Thymus (tissue), 11 donors: ENCODE data around the gene GBGT1. TPM values are rescaled to one million over a fixed set of nuclear protein-coding genes. Genes with fewer than 3 reads are reported as not detected.

Source experiments
- DNase-seq, 9 donors: peaks; one replicate each; pipeline ENCODE4 v3.0.0-alpha.2; 2013; ENCODE audit warnings: low spot score in 9 of 9, low read depth in 6 of 9, missing footprints in 1 of 9
- H3K27ac ChIP-seq, 2 donors: one replicate each; pipeline ENCODE4 v1.5.1; 2013; ENCODE audit warnings: control low read depth in 1 of 2, low read depth in 1 of 2, low read length in 1 of 2, mild to moderate bottlenecking in 1 of 2, moderate library complexity in 1 of 2
- H3K27me3 ChIP-seq, 2 donors: one replicate each; pipeline ENCODE4 v1.5.1; 2013; ENCODE audit warnings: low read length in 1 of 2; ENCODE audit not compliant: control insufficient read depth in 2 of 2, insufficient read depth in 1 of 2
- H3K36me3 ChIP-seq, 2 donors: one replicate each; pipeline ENCODE4 v1.5.1; 2013; ENCODE audit warnings: low read length in 1 of 2, mild to moderate bottlenecking in 1 of 2, moderate library complexity in 1 of 2; ENCODE audit not compliant: control insufficient read depth in 2 of 2, insufficient read depth in 2 of 2
- H3K4me1 ChIP-seq, 2 donors: one replicate each; pipeline ENCODE4 v1.5.1; 2013; ENCODE audit warnings: low read length in 2 of 2; ENCODE audit not compliant: control insufficient read depth in 2 of 2, insufficient read depth in 2 of 2
- H3K4me3 ChIP-seq, 2 donors: one replicate each; pipeline ENCODE4 v1.5.1; 2013; ENCODE audit warnings: low read length in 2 of 2, control low read depth in 1 of 2, mild to moderate bottlenecking in 1 of 2
- H3K9me3 ChIP-seq, 2 donors: one replicate each; pipeline ENCODE4 v1.5.1; 2013; ENCODE audit warnings: low read length in 1 of 2, mild to moderate bottlenecking in 1 of 2; ENCODE audit not compliant: control insufficient read depth in 2 of 2, insufficient read depth in 1 of 2
- WGBS: extraction: QIAGEN DNeasy Blood & Tissue Kit; methylation state at CpG from one replicate; pipeline ENCODE4 v1.1.7; 2013; 5-methylcytosine and 5-hydroxymethylcytosine counted together
- polyA plus RNA-seq: library from polyadenylated mRNA; stranded (reverse); fragments of 200-250 nt; gene quantifications from one replicate; pipeline ENCODE4 v1.2.3, GENCODE V29; 2013
- total RNA-seq: library from RNA; stranded (reverse); fragments of 120-200 nt; gene quantifications from one replicate; pipeline ENCODE4 v1.2.4, GENCODE V29; 2013
- donor health status: healthy.

The GBGT1 gene
- total and polyA plus RNA-seq, 2 donors, result 3.0 to 5.3 TPM

DNA sequence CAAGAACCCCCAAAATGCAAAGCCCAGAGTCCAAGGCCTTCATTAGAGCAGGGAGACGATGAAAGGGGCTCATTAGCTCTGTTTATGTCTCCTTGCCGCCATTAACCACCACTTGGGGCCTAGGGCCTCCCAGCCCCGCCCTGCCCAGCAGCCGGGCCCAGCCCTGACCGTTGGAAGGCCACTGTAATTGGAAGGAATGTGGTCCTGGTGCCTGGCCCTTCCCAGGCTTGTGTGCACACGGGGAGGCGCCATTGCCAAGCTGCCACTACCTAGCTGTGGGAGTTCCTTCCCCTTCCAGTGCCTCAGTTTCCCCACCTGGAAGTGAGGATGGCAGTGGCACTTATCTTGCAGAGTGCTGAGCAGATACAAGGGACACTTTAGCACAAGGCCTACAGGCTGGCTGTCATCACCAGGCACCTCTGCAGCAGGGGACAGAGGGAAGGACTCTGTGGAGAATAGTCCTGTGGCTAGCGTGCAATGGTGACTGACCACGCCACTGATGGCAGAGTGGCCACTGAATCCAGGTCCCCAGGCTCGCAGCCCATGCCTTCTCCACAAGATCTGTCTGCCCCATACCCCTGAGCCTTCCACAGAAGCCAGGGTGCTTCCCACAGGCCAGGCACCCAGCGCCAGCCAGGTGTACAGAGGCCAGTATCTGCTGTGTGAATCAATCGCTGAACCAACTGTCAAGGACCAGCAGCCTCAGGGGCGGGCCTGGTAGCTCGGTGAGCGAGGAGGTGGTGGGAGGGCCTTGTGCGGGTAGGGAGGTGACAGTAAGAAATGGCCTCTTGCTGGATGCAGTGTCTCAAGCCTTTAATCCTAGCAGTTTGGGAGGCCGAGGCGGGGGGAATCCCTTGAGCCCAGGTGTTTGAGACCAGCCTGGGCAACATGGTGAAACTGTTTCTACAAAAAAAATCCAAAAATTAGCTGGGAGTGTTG is 20.8 kb downstream of the GBGT1 start:
- DNase-seq, result peak in 2 of 9 donors; percentile 48 to 50

DNA sequence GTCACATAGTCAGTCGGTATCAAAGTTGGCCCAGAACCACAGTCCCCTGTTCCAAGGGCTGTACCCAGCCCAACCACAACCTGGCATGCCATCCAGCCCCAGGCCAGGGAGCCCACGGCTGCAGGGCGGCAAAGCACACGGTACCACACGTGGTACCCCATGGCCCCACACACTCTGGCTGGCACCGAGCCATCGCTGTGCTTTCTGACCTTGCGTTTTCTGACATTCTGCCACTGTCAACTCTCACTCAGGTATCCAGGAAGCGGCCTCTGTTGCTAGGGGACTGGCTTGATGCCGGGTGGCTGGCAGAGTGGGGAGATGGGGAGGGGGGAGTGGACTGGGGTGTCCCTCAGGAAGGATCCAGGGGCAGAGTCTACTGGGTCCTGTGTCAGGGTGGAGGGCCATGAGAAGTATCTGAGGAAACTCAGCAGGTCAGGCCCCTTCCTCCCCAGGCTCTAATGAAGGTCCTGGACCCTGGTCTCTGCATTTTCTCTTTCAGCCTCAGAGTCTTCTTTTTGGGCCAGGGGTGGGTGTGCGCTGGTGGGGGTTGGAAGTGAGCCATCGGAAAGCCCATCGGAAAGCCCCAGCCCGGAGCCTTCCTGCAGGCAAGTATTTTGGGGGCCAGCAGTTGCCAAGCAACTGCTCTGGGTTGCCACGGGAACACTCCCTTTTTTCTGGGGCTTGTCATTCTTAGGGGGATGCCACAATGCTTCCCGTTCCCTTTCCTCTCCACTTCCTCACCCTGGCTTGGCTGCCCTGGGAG is 21.7 kb downstream of the GBGT1 start:
- H3K4me3 ChIP-seq, result no peak overlapping the region
- 38% methylated on average over 16 of the region's 16 CpGs for WGBS
- peaks cover 0 to 6% of the 10 kb centered on the region in 2 donors for H3K36me3 ChIP-seq
- H3K27me3 ChIP-seq, result no peaks in the 10 kb centered on the region
- H3K4me1 ChIP-seq, result peaks cover 18 to 52% of the 10 kb centered on the region in 2 donors
- no peaks in the 10 kb centered on the region for H3K9me3 ChIP-seq
- DNase-seq, result peak in 3 of 9 donors; percentile 57 to 82 (median 73)
- peak overlapping the region in 1 of 2 donors; percentile 47 for H3K27ac ChIP-seq

More for the DNA sequence above, 20.8 kb downstream of the GBGT1 start:
- Histone ChIP-seq H3K4me1 (peaks cover 21 to 57% of the 10 kb centered on the region in 2 donors), H3K27ac (peak overlapping the region in 1 of 2 donors; percentile 47), H3K9me3 (no peaks in the 10 kb centered on the region), H3K27me3 (no peaks in the 10 kb centered on the region), H3K4me3 (no peak overlapping the region), H3K36me3 (peaks cover 0 to 4% of the 10 kb centered on the region in 2 donors)
- WGBS, result 78% methylated on average over 18 of the region's 18 CpGs

DNA sequence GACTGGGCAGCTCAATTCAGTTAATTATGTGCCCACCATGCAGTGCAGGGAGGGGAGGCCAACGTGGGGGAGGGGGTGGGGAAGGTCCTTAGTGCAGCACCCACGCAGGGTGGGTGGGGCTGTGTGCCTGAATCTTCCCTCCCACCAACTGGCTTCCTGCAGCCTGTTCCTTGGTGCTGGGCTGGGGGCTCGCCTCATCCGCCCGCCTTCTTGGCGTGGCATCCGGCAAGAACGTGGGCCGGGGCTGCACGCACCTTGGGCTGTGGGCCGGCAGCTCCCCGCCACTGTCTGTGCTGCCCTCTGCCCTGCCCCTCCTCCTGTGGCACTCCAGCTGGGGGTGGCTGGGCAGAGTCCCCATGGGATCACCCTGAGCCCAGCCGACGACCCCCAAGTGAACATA is 23.1 kb downstream of the GBGT1 start:
- Histone ChIP-seq H3K4me3 (no peak overlapping the region), H3K4me1 (peaks cover 18 to 58% of the 10 kb centered on the region in 2 donors), H3K27ac (no peak overlapping the region), H3K9me3 (no peaks in the 10 kb centered on the region), H3K27me3 (no peaks in the 10 kb centered on the region), H3K36me3 (peaks cover 0 to 4% of the 10 kb centered on the region in 2 donors)
- WGBS, result 94% methylated on average over 14 of the region's 14 CpGs
- DNase-seq, result no peak

GRCh38 chr9:133140174-133140505 is 23.6 kb downstream of the GBGT1 start:
- Histone ChIP-seq H3K4me3 (no peak overlapping the region), H3K4me1 (peaks cover 18 to 61% of the 10 kb centered on the region in 2 donors), H3K27me3 (no peaks in the 10 kb centered on the region), H3K9me3 (no peaks in the 10 kb centered on the region), H3K27ac (no peak overlapping the region), H3K36me3 (peaks cover 0 to 3% of the 10 kb centered on the region in 2 donors)
- WGBS, result 90% methylated on average over 4 of the region's 4 CpGs
- DNase-seq, result no peak

- no peak for DNase-seq
- peaks cover 16 to 61% of the 10 kb centered on the region in 2 donors for H3K4me1 ChIP-seq
Measured at GRCh38 chr9:133139246-133140173, 24.2 kb downstream of the GBGT1 start.

DNA sequence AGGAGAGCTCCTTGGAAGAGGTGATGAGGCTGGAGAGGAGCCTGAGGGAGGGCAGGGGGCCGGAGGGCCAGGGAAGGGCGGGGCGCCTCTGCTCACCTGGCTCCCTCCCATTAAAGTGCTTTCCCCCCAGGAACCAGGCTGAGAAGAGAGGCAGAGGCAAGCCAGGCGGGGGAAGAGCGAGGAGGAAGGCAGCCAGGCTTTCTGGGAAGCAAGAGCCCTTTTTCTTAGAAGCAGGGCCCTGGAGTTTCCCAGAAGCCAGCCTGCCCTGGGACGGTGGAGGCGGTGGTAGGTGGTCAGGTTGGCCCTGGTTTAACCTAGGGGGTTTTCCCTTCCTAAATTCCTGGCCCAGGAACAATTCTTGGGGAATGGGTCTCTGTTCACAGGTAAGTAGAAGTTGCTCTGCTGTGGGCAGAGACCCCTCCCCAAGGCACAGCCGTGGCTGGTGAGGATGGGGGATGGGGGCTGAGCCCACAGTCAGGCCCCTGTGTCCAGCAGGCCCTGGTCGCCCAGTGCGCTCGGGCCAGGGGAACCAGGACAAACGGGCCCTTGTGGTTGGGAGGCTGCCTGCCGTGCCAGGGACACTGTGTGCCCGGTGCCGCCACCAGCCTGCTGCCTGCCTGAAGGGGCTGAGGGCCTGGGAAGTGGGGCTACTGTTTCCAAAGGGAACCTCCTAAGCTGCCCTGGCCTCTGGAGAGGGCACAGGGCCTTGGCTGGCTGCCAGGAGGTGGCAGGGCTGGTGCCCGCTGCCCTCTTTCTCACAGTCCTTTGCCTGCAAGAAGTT is 26.1 kb downstream of the GBGT1 start:
- no peak overlapping the region for H3K27ac ChIP-seq
- no peaks in the 10 kb centered on the region for H3K9me3 ChIP-seq
- no peaks in the 10 kb centered on the region for H3K27me3 ChIP-seq
- H3K36me3 ChIP-seq, result peaks cover 0 to 7% of the 10 kb centered on the region in 2 donors
- peaks cover 17 to 63% of the 10 kb centered on the region in 2 donors for H3K4me1 ChIP-seq
- no peak for DNase-seq
- 86% methylated on average over 16 of the region's 16 CpGs for WGBS
- H3K4me3 ChIP-seq, result no peak overlapping the region

More at GRCh38 chr9:133139246-133140173, 24.2 kb downstream of the GBGT1 start:
- no peak overlapping the region for H3K4me3 ChIP-seq
- peaks cover 0 to 4% of the 10 kb centered on the region in 2 donors for H3K36me3 ChIP-seq
- WGBS, result 97% methylated on average over 24 of the region's 24 CpGs
- no peaks in the 10 kb centered on the region for H3K9me3 ChIP-seq
- H3K27me3 ChIP-seq, result no peaks in the 10 kb centered on the region
- no peak overlapping the region for H3K27ac ChIP-seq

DNA sequence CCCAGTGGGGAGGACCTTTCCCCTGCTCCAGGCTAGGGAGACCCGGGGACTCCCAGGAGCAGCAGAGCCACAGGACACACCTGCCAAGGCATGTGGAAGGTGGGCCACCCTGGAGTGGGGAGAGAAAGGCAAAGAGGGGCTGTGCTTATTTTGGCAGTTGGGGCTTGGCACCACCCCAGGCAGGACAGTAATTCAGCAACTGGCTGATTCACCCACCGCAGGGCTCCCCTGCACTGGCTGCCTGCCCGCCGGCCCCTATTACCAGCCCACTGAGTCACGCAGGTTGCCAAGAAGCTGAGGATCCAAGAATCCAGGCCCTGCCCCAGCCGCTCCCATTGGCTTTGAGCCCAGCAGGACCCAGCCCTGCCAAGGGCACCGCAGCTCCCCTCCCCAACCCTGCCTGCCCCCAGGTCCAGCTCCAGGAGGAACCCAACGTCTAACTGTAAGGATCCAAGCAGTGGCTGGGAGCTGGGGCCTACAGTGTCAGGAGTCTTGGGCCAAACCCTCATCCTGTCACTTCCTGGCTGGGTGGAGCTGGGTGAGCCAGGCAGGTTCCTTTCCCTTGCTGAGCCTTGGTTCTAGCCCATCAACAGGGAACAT is 28.5 kb downstream of the GBGT1 start:
- Histone ChIP-seq H3K4me1 (peaks cover 16 to 64% of the 10 kb centered on the region in 2 donors), H3K27ac (peak overlapping the region; percentile 79 to 99), H3K27me3 (no peaks in the 10 kb centered on the region), H3K9me3 (no peaks in the 10 kb centered on the region), H3K4me3 (no peak overlapping the region), H3K36me3 (peaks cover 0 to 7% of the 10 kb centered on the region in 2 donors)
- peak in 1 of 9 donors; percentile 43 for DNase-seq
- 81% methylated on average over 8 of the region's 8 CpGs for WGBS
